ENCODE results near the gene SLC41A1. TPM values are rescaled to one million over a fixed set of nuclear protein-coding genes. Genes with fewer than 3 reads are reported as not detected.
A peak's percentile ranks its signal among the peaks of the same experiment; 100 is the strongest.

SLC41A1 gene
- total RNA-seq, 1 donor from 2014 or later: 22.4 TPM

- Histone ChIP-seq H3K27me3 (ENCODE audit: insufficient read depth, low read length) (no peaks in the 10 kb centered on the region), H3K9me3 (ENCODE audit: insufficient read depth, low read depth, low read length) (no peaks in the 10 kb centered on the region), H2AFZ (ENCODE audit: low read depth, low read length) (peak overlapping the region; percentile 98), H3K4me3 (ENCODE audit: insufficient read depth, low read depth, low read length) (peak overlapping the region; percentile 78), H3K4me1 (ENCODE audit: insufficient read depth, low read length) (peaks cover 18% of the 10 kb centered on the region), H3K36me3 (ENCODE audit: insufficient read depth, low read length) (no peaks in the 10 kb centered on the region), H4K20me1 (ENCODE audit: insufficient read depth, low read length) (peaks cover 32% of the 10 kb centered on the region), H3K4me2 (ENCODE audit: low read length) (peak overlapping the region; percentile 96), H3K9ac (ENCODE audit: low read length) (peak overlapping the region; percentile 86), H3K27ac (ENCODE audit: low read depth, low read length) (peak overlapping the region; percentile 40), H3K79me2 (ENCODE audit: insufficient read depth, low read length) (peaks cover 22% of the 10 kb centered on the region)
- Mint-ChIP-seq H3K27me3 (ENCODE audit: low read depth, unreplicated experiment) (peaks cover 6% of the 10 kb centered on the region), H3K4me3 (ENCODE audit: unreplicated experiment) (peak overlapping the region; percentile 91), H3K27ac (ENCODE audit: unreplicated experiment) (peak overlapping the region; percentile 90), H3K4me1 (ENCODE audit: low read depth, unreplicated experiment) (peaks cover 12% of the 10 kb centered on the region), H3K9me3 (ENCODE audit: unreplicated experiment) (no peaks in the 10 kb centered on the region), H3K36me3 (ENCODE audit: low read depth, unreplicated experiment) (peaks cover 8% of the 10 kb centered on the region)
- TF ChIP-seq EZH2 (IDR thresholded peaks at IDR 0.05; ENCODE audit: insufficient read depth, low read length): no peak
- no peak for TF ChIP-seq CTCF (IDR thresholded peaks at IDR 0.05; ENCODE audit: insufficient read depth, low read depth, low read length)
- FAIRE-seq: no peak
- peak; percentile 52 for DNase-seq (ENCODE audit: low read depth)
Measured at GRCh38 chr1:205813755-205814058, 709 bp upstream of the SLC41A1 start.

GRCh38 chr1:205812271-205812877, 624 bp downstream of the SLC41A1 start:
- H3K27ac Mint-ChIP-seq (ENCODE audit: unreplicated experiment): peak overlapping the region; percentile 61
- peaks cover 5% of the 10 kb centered on the region for H3K27me3 Mint-ChIP-seq (ENCODE audit: low read depth, unreplicated experiment)
- peaks cover 12% of the 10 kb centered on the region for H3K4me1 Mint-ChIP-seq (ENCODE audit: low read depth, unreplicated experiment)
- Histone ChIP-seq H2AFZ (ENCODE audit: low read depth, low read length) (peak overlapping the region; percentile 82), H4K20me1 (ENCODE audit: insufficient read depth, low read length) (peaks cover 39% of the 10 kb centered on the region), H3K79me2 (ENCODE audit: insufficient read depth, low read length) (peaks cover 28% of the 10 kb centered on the region), H3K36me3 (ENCODE audit: insufficient read depth, low read length) (no peaks in the 10 kb centered on the region), H3K9me3 (ENCODE audit: insufficient read depth, low read depth, low read length) (no peaks in the 10 kb centered on the region), H3K27ac (ENCODE audit: low read depth, low read length) (peak overlapping the region; percentile 51), H3K4me1 (ENCODE audit: insufficient read depth, low read length) (peaks cover 18% of the 10 kb centered on the region), H3K4me2 (ENCODE audit: low read length) (peak overlapping the region; percentile 96), H3K27me3 (ENCODE audit: insufficient read depth, low read length) (no peaks in the 10 kb centered on the region), H3K9ac (ENCODE audit: low read length) (peak overlapping the region; percentile 86), H3K4me3 (ENCODE audit: insufficient read depth, low read depth, low read length) (peak overlapping the region; percentile 78)
- H3K9me3 Mint-ChIP-seq (ENCODE audit: unreplicated experiment): no peaks in the 10 kb centered on the region
- peak overlapping the region; percentile 93 for H3K4me3 Mint-ChIP-seq (ENCODE audit: unreplicated experiment)
- peak; percentile 13 for DNase-seq (ENCODE audit: low read depth)
- no peak for FAIRE-seq
- H3K36me3 Mint-ChIP-seq (ENCODE audit: low read depth, unreplicated experiment): peaks cover 8% of the 10 kb centered on the region
- TF ChIP-seq CTCF (IDR thresholded peaks at IDR 0.05; ENCODE audit: insufficient read depth, low read depth, low read length) (no peak), EZH2 (IDR thresholded peaks at IDR 0.05; ENCODE audit: insufficient read depth, low read length) (no peak)

- Histone ChIP-seq H4K20me1 (ENCODE audit: insufficient read depth, low read length) (peaks cover 44% of the 10 kb centered on the region), H3K36me3 (ENCODE audit: insufficient read depth, low read length) (no peaks in the 10 kb centered on the region), H3K4me2 (ENCODE audit: low read length) (peak overlapping the region; percentile 96), H3K27ac (ENCODE audit: low read depth, low read length) (no peak overlapping the region), H3K4me1 (ENCODE audit: insufficient read depth, low read length) (peaks cover 18% of the 10 kb centered on the region), H3K79me2 (ENCODE audit: insufficient read depth, low read length) (peaks cover 28% of the 10 kb centered on the region), H3K9me3 (ENCODE audit: insufficient read depth, low read depth, low read length) (no peaks in the 10 kb centered on the region), H3K27me3 (ENCODE audit: insufficient read depth, low read length) (no peaks in the 10 kb centered on the region), H2AFZ (ENCODE audit: low read depth, low read length) (no peak overlapping the region), H3K4me3 (ENCODE audit: insufficient read depth, low read depth, low read length) (peak overlapping the region; percentile 78), H3K9ac (ENCODE audit: low read length) (peak overlapping the region; percentile 86)
- Mint-ChIP-seq H3K9me3 (ENCODE audit: unreplicated experiment) (no peaks in the 10 kb centered on the region), H3K27ac (ENCODE audit: unreplicated experiment) (no peak overlapping the region), H3K4me3 (ENCODE audit: unreplicated experiment) (peak overlapping the region; percentile 93), H3K27me3 (ENCODE audit: low read depth, unreplicated experiment) (peaks cover 4% of the 10 kb centered on the region), H3K36me3 (ENCODE audit: low read depth, unreplicated experiment) (peaks cover 8% of the 10 kb centered on the region), H3K4me1 (ENCODE audit: low read depth, unreplicated experiment) (peaks cover 12% of the 10 kb centered on the region)
- no peak for DNase-seq (ENCODE audit: low read depth)
- TF ChIP-seq CTCF (IDR thresholded peaks at IDR 0.05; ENCODE audit: insufficient read depth, low read depth, low read length): no peak
- TF ChIP-seq EZH2 (IDR thresholded peaks at IDR 0.05; ENCODE audit: insufficient read depth, low read length): no peak
- no peak for FAIRE-seq
Measured at GRCh38 chr1:205811660-205812059, 1.3 kb downstream of the SLC41A1 start.
